ENCODE results near the gene VNN1.

DNA sequence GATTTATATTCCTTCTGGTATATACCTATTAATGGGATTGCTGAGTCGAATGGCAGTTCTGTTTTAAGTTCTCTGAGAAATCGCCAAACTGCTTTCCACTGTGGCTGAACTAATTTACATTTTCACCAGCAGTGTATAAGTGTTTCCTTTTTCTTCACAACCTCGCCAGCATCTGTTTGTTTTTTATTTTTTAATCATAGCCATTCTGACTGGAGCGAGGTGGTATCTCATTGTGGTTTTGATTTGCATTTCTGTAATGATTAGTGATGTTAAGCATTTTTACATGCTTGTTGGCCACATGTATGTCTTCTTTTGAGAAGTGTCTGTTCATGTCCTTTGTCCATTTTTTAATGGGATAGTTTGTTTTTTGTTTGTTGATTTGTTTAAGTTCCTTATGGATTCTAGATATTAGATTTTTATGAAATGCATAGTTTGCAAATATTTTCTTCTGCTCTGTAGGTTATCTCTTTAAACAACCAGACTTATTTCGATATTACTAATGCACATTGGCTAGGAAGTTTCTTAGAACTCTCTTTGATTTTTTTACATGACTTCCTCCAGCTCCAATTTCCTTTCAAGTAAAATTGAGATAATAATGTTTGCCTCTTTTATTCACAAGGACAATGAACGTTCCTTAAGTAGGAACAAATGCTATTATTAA, 12.2 kb upstream of the VNN1 start:
- no peak for TF ChIP-seq ZNF146 (tag by site-specific recombination; IDR thresholded peaks at IDR 0.05)
- TF ChIP-seq MEIS1 (CRISPR knock-in tag; IDR thresholded peaks at IDR 0.05; ENCODE audit: borderline replicate concordance): no peak
- TF ChIP-seq CTCF (tag by site-specific recombination; IDR thresholded peaks at IDR 0.05): no peak
- no peak for TF ChIP-seq KLF1 (tag by site-specific recombination; IDR thresholded peaks at IDR 0.05)
- no peak for TF ChIP-seq ZNF302 (tag by site-specific recombination; IDR thresholded peaks at IDR 0.05; ENCODE audit: low read depth)
- TF ChIP-seq TCF7L2 (IDR thresholded peaks at IDR 0.05; ENCODE audit: borderline replicate concordance, low read depth, low read length): no peak

All from HEK293 (cell line).